Neural cell (in vitro differentiated cells): Measurements from ENCODE around the gene SDK1.

Source experiments
- CTCF ChIP-seq: fragments of 450-650 bp; IDR thresholded peaks from 2 replicates; pipeline ENCODE4 v1.5.1; 2014; ENCODE audit warnings: antibody characterized with exemption, mild to moderate bottlenecking, moderate library complexity; ENCODE audit not compliant: poor library complexity, severe bottlenecking
- EZH2 ChIP-seq: fragments of 200-600, 300-800 bp; shearing (Covaris generic), sonication (generic); IDR thresholded peaks from 2 replicates; pipeline ENCODE4 v1.6.1; 2014; ENCODE audit warnings: antibody characterized with exemption, low read length, borderline replicate concordance, mild to moderate bottlenecking; ENCODE audit not compliant: insufficient read depth, poor library complexity, severe bottlenecking
- RAD21 ChIP-seq: fragments of 450-650 bp; conservative IDR thresholded peaks from 2 replicates; pipeline ENCODE4 v1.6.1; 2014; ENCODE audit warnings: antibody characterized with exemption, mild to moderate bottlenecking, moderate library complexity
- SMC3 ChIP-seq: fragments of 450-650 bp; conservative IDR thresholded peaks from 2 replicates; pipeline ENCODE4 v1.6.1; 2014; ENCODE audit warnings: antibody characterized with exemption, mild to moderate bottlenecking, moderate library complexity; ENCODE audit not compliant: poor library complexity
- TAF1 ChIP-seq: IDR thresholded peaks from 2 replicates; pipeline ENCODE4 v1.6.1; 2012; ENCODE audit warnings: low read depth

GRCh38 chr7:3634396-3634795 lies 333.3 kb downstream of the SDK1 start:
- no peak for TF ChIP-seq CTCF
- TF ChIP-seq EZH2, result no peak
- TF ChIP-seq SMC3, result no peak
- TF ChIP-seq TAF1, result no peak
- TF ChIP-seq RAD21, result no peak
